GM12878 (cell line): ENCODE results near the gene AKR1B1. TPM values are rescaled to one million over a fixed set of nuclear protein-coding genes. Genes with fewer than 3 reads are reported as not detected.

Experiments used
- ATAC-seq: fragments of 200-7000 bp; cut with Tn5 transposase; 3 replicates; pipeline ENCODE4 v1.9.1; 2020; ENCODE audit warnings: mild to moderate bottlenecking, moderate library complexity
- BruUV-seq: library from RNA; stranded (reverse); fragments of 400-500 nt; replicated peaks from 2 replicates; lab custom pipeline; 2021; lab: Mats Ljungman, UMichigan
- CTCF ChIA-PET: fragments of 300-600 bp; sonication (Branson Sonifier 250); formaldehyde crosslinking; extraction: SDS; loops from one replicate; lab custom pipeline; 2021; ENCODE audit warnings: inconsistent platforms; lab: Yijun Ruan, JAX
- POLR2A ChIA-PET: fragments of 350-600 bp; formaldehyde crosslinking; extraction: SDS; loops from one replicate; lab custom pipeline; 2021; ENCODE audit warnings: inconsistent platforms; lab: Charles Lee
- RAD21 ChIA-PET: fragments of 300-600 bp; sonication (Branson Sonifier 250); formaldehyde crosslinking; loops from one replicate; lab custom pipeline; 2023; ENCODE audit warnings: antibody characterized with exemption; ENCODE audit not compliant: unreplicated experiment; lab: Charles Lee
- SMC1A ChIA-PET: fragments of 300-600 bp; sonication (Branson Sonifier 250); formaldehyde crosslinking; loops from one replicate; lab custom pipeline; 2023; ENCODE audit not compliant: unreplicated experiment, uncharacterized antibody; lab: Charles Lee
- DNase-seq: peaks from one replicate; pipeline ENCODE4 v3.0.0-alpha.2; 2011; ENCODE audit warnings: low read depth, low spot score
- FAIRE-seq: peaks from 3 replicates; lab custom pipeline; 2011; peaks lifted over from hg19 to GRCh38; lab: Jason Lieb, UNC
- H2AFZ ChIP-seq: 2 replicates; pipeline ENCODE4 v1.6.0; 2011; ENCODE audit warnings: low read depth, low read length, control low read depth; ENCODE audit not compliant: control insufficient read depth
- H3K27ac ChIP-seq: 2 replicates; pipeline ENCODE4 v1.5.1; 2011; ENCODE audit warnings: control low read depth; ENCODE audit not compliant: control insufficient read depth, insufficient read depth
- H3K27me3 ChIP-seq, 2 experiments: replicated peaks in 1 of 2; 2 replicates each; pipeline versions ENCODE4 v1.6.0 to v1.6.1; 2011; ENCODE audit warnings: low read length in 1 of 2; ENCODE audit not compliant: control insufficient read depth in 2 of 2, insufficient read depth in 2 of 2
- H3K36me3 ChIP-seq, 2 experiments: 2 replicates each; pipeline ENCODE4 v1.5.1; 2011; ENCODE audit warnings: low read length in 1 of 2; ENCODE audit not compliant: control insufficient read depth in 2 of 2, insufficient read depth in 2 of 2
- H3K4me1 ChIP-seq: 2 replicates; pipeline ENCODE4 v1.6.1; 2011; ENCODE audit warnings: mild to moderate bottlenecking, low read length, moderate library complexity, mixed read lengths; ENCODE audit not compliant: control insufficient read depth, insufficient read depth
- H3K4me2 ChIP-seq: 2 replicates; pipeline ENCODE4 v1.6.0; 2011; ENCODE audit warnings: control low read depth; ENCODE audit not compliant: control insufficient read depth, insufficient read depth
- H3K4me3 ChIP-seq: fragments of 200-600 bp; sonication (generic); 2 replicates; pipeline ENCODE4 v1.5.1; 2016
- H3K79me2 ChIP-seq: 2 replicates; pipeline ENCODE4 v1.6.0; 2011; ENCODE audit warnings: low read length; ENCODE audit not compliant: control insufficient read depth, insufficient read depth
- H3K9ac ChIP-seq: 2 replicates; pipeline ENCODE4 v1.8.0; 2011; ENCODE audit warnings: low read length, control low read depth, mixed read lengths; ENCODE audit not compliant: control insufficient read depth, insufficient read depth
- H3K9me3 ChIP-seq: replicated peaks from 3 replicates; pipeline ENCODE4 v1.5.1; 2011; ENCODE audit warnings: mild to moderate bottlenecking, low read length; ENCODE audit not compliant: control insufficient read depth, insufficient read depth
- H4K20me1 ChIP-seq: 2 replicates; pipeline ENCODE4 v1.6.0; 2011; ENCODE audit not compliant: control insufficient read depth, insufficient read depth
- BRCA1 ChIP-seq: IDR thresholded peaks from 2 replicates; pipeline ENCODE4 v1.6.1; 2011; ENCODE audit warnings: low read depth, low read length, improper control_type of control experiment
- CBFB ChIP-seq: IDR thresholded peaks from 2 replicates; pipeline ENCODE4 v1.6.1; 2016; ENCODE audit warnings: antibody characterized with exemption, low read depth
- CBX5 ChIP-seq: sonication (generic); IDR thresholded peaks from 2 replicates; pipeline ENCODE4 v1.6.1; 2016; ENCODE audit warnings: low read depth, moderate library complexity, mild to moderate bottlenecking, inconsistent platforms
- EED ChIP-seq: sonication (generic); IDR thresholded peaks from 2 replicates; pipeline ENCODE4 v1.6.1; 2016; ENCODE audit warnings: antibody characterized with exemption, low read depth
- FOXK2 ChIP-seq: fragments of 450-650 bp; IDR thresholded peaks from 2 replicates; pipeline ENCODE4 v1.6.1; 2017; ENCODE audit warnings: mild to moderate bottlenecking, moderate library complexity
- HDGF ChIP-seq: fragments of 450-650 bp; IDR thresholded peaks from 2 replicates; pipeline ENCODE4 v1.6.1; 2016; ENCODE audit warnings: antibody characterized with exemption
- IKZF1 ChIP-seq: fragments of 450-650 bp; conservative IDR thresholded peaks from 2 replicates; pipeline ENCODE4 v1.6.1; 2017; ENCODE audit warnings: antibody characterized with exemption, mild to moderate bottlenecking
- PAX5 ChIP-seq: IDR thresholded peaks from 2 replicates; pipeline ENCODE4 v1.6.1; 2011; ENCODE audit warnings: low read depth, low read length, borderline replicate concordance
- WRNIP1 ChIP-seq: IDR thresholded peaks from 2 replicates; pipeline ENCODE4 v1.6.1; 2011; ENCODE audit warnings: low read depth, low read length, improper control_type of control experiment, borderline replicate concordance
- ZBTB33 ChIP-seq: fragments of 450-650 bp; IDR thresholded peaks from 2 replicates; pipeline ENCODE4 v1.6.1; 2017; ENCODE audit warnings: mild to moderate bottlenecking
- ZNF592 ChIP-seq: fragments of 450-650 bp; IDR thresholded peaks from 2 replicates; pipeline ENCODE4 v1.6.1; 2017; ENCODE audit warnings: mild to moderate bottlenecking, moderate library complexity
- ZNF622 ChIP-seq: fragments of 450-650 bp; IDR thresholded peaks from 2 replicates; pipeline ENCODE4 v1.6.1; 2017; ENCODE audit warnings: mild to moderate bottlenecking, inconsistent platforms
- WGBS: methylation state at CpG from one replicate; pipeline ENCODE4 v1.1.6; 2016; ENCODE audit warnings: low lambda C conversion rate; ENCODE audit not compliant: insufficient replicate concordance, insufficient coverage; ENCODE audit errors: missing lambda C conversion rate; 5-methylcytosine and 5-hydroxymethylcytosine counted together
- in situ Hi-C: fragments of 300-500 bp; cut with MboI; formaldehyde crosslinking; loops from 9 replicates; pipeline ENCODE4 v1.14.3; 2018; ENCODE audit warnings: mixed read lengths
- intact Hi-C: fragments of 100-400 bp; cut with micrococcal nuclease; formaldehyde crosslinking; loops from one replicate; pipeline ENCODE4 v1.14.2; 2022; ENCODE audit not compliant: unreplicated experiment
- polyA plus RNA-seq, 11 experiments: library from polyadenylated mRNA; depleted of rRNA in 4 of 11; unstranded in 6 of 11; stranded (reverse) in 5 of 11; fragments of >200 nt; fragmentation: Nextera tagmentation in 4 of 11; fragmentation: Illumina TruSeq in 1 of 11; extraction: Ambion mirVana in 4 of 11; extraction: Trizol in 1 of 11; gene quantifications; 1 replicate in 1 of 11; 2 replicates in 10 of 11; pipeline versions ENCODE4 v1.2.1 to v1.2.3, GENCODE V29; 2011 to 2016; ENCODE audit warnings: inconsistent platforms in 2 of 11, missing spikeins in 2 of 11, low read depth in 1 of 11
- total RNA-seq, 4 experiments: library from RNA; depleted of rRNA in 3 of 4; stranded (reverse); fragments of >200 nt in 3 of 4; fragmentation: Illumina TruSeq in 1 of 4; extraction: Trizol in 1 of 4; gene quantifications; 2 replicates each; pipeline versions ENCODE4 v1.2.1 to v1.2.3, GENCODE V29; 2013 to 2021
- TF ChIP-seq, protein P1 (sequence below): fragments of 450-650 bp; IDR thresholded peaks from 2 replicates; pipeline ENCODE4 v1.6.1; 2017; ENCODE audit warnings: antibody characterized with exemption, mild to moderate bottlenecking, moderate library complexity

The AKR1B1 gene
- total and polyA plus RNA-seq, 10 of the 15 experiments (the other 5 are each of a cell fraction or from before 2014, with no cell fraction given), result 40.4 to 252 (median 156) TPM

DNA sequence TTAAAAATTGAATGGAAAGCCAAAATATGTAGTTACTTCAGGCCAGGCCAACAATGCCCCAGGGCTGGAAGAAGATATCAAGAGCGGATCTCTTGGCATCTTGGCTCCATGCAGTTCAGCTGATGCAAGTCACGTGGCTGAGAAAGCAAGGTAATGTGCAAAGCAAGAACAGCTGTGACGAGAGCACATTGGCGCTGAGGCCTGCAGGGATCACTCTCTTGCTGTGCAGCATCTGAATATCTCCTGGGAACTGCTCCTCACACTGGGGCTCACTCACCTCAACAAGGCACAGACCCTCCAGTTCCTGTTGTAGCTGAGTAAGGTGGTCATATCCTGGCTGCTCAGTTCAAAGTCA is 14.0 kb downstream of the AKR1B1 start:
- no peak overlapping the region for H3K4me3 ChIP-seq
- DNase-seq (no peak), FAIRE-seq (no peak), ATAC-seq (no peak)
- intact Hi-C loops (no loop called here), in situ Hi-C loops (no loop called here)
- no peaks in the 10 kb centered on the region for H3K27me3 ChIP-seq
- no peaks in the 10 kb centered on the region for H3K4me1 ChIP-seq
- H3K79me2 ChIP-seq, result no peaks in the 10 kb centered on the region
- 84% methylated on average over 4 of the region's 4 CpGs for WGBS
- no peak overlapping the region for H3K27ac ChIP-seq
- no peaks in the 10 kb centered on the region for H4K20me1 ChIP-seq
- POLR2A ChIA-PET, result no interaction called here
- no peak overlapping the region for H3K9ac ChIP-seq
- SMC1A ChIA-PET, result interaction anchor here (1.7 kb wide), 1 partner anchor 12 kb away, joined by 5 read pairs; no protein-coding TSS in a partner anchor
- TF ChIP-seq FOXK2 (no peak), CBX5 (no peak), BRCA1 (no peak), CBFB (no peak), WRNIP1 (no peak), HDGF (no peak), IKZF1 (no peak), EED (no peak), ZBTB33 (no peak), ZNF622 (no peak), ZNF592 (no peak), PAX5 (no peak)
- TF ChIP-seq, protein P1, sequence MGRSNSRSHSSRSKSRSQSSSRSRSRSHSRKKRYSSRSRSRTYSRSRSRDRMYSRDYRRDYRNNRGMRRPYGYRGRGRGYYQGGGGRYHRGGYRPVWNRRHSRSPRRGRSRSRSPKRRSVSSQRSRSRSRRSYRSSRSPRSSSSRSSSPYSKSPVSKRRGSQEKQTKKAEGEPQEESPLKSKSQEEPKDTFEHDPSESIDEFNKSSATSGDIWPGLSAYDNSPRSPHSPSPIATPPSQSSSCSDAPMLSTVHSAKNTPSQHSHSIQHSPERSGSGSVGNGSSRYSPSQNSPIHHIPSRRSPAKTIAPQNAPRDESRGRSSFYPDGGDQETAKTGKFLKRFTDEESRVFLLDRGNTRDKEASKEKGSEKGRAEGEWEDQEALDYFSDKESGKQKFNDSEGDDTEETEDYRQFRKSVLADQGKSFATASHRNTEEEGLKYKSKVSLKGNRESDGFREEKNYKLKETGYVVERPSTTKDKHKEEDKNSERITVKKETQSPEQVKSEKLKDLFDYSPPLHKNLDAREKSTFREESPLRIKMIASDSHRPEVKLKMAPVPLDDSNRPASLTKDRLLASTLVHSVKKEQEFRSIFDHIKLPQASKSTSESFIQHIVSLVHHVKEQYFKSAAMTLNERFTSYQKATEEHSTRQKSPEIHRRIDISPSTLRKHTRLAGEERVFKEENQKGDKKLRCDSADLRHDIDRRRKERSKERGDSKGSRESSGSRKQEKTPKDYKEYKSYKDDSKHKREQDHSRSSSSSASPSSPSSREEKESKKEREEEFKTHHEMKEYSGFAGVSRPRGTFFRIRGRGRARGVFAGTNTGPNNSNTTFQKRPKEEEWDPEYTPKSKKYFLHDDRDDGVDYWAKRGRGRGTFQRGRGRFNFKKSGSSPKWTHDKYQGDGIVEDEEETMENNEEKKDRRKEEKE, result no peak
- H3K4me2 ChIP-seq, result no peak overlapping the region
- no peak overlapping the region for H2AFZ ChIP-seq
- RAD21 ChIA-PET, result no interaction called here
- CTCF ChIA-PET, result no interaction called here
- no TSS peak for BruUV-seq
- peaks cover 23 to 29% of the 10 kb centered on the region in 2 experiments; a peak in 3 of 4 replicates for H3K36me3 ChIP-seq
- no peaks in the 10 kb centered on the region for H3K9me3 ChIP-seq
